K562 (cell line): Measurements from ENCODE around the gene RNU6-8.

Experiments used
- EZH2 ChIP-seq: IDR thresholded peaks from 2 replicates; pipeline ENCODE4 v1.6.1; 2012; ENCODE audit warnings: low read depth, mild to moderate bottlenecking, inconsistent platforms, low read length, borderline replicate concordance
- FOXP1 ChIP-seq: sonication (generic); formaldehyde crosslinking; IDR thresholded peaks from 2 replicates; pipeline ENCODE4 v1.8.0; 2022; ENCODE audit warnings: mild to moderate bottlenecking, missing genetic modification reagents
- PHF8 ChIP-seq: fragments of 200-600 bp; sonication (generic); IDR thresholded peaks from 2 replicates; pipeline ENCODE4 v1.6.1; 2012; ENCODE audit warnings: mixed run types, mild to moderate bottlenecking, inconsistent platforms, low read length, moderate library complexity, borderline replicate concordance
- RAD21 ChIP-seq, 2 experiments: fragments of 250-450 bp in 1 of 2; fragments of 450-650 bp in 1 of 2; sonication (Bioruptor Pico) in 1 of 2; formaldehyde crosslinking in 1 of 2; IDR thresholded peaks in 1 of 2; conservative IDR thresholded peaks in 1 of 2; 2 replicates each; pipeline versions ENCODE4 v1.4.0 to v1.8.0; 2020 to 2022; ENCODE audit warnings: mild to moderate bottlenecking in 2 of 2, moderate library complexity in 1 of 2
- SMAD1 ChIP-seq: fragments of 150-350 bp; IDR thresholded peaks from 2 replicates; pipeline ENCODE4 v1.6.1; 2014; ENCODE audit warnings: low read length, low read depth; ENCODE audit not compliant: partially characterized antibody
- SMAD3 ChIP-seq: fragments of 450-650 bp; formaldehyde crosslinking; conservative IDR thresholded peaks from 2 replicates; pipeline ENCODE4 v1.4.0; 2020; ENCODE audit warnings: mild to moderate bottlenecking
- ZFP36 ChIP-seq: fragments of 150-350 bp; IDR thresholded peaks from 2 replicates; pipeline ENCODE4 v1.6.1; 2018; ENCODE audit warnings: low read length, low read depth; ENCODE audit not compliant: partially characterized antibody
- ZNF785 ChIP-seq: fragments of 250-450 bp; sonication (Bioruptor Pico); IDR thresholded peaks from 2 replicates; pipeline ENCODE4 v1.4.0; 2020; ENCODE audit warnings: mild to moderate bottlenecking
- TF ChIP-seq, protein P1 (sequence below): fragments of 450-650 bp; IDR thresholded peaks from 2 replicates; pipeline ENCODE4 v1.6.1; 2017; ENCODE audit warnings: antibody characterized with exemption, mild to moderate bottlenecking
- TF ChIP-seq, protein P2 (sequence below): sonication (generic); formaldehyde crosslinking; IDR thresholded peaks from 2 replicates; pipeline ENCODE4 v1.8.0; 2022; ENCODE audit warnings: mild to moderate bottlenecking, missing genetic modification reagents, borderline replicate concordance
- TF ChIP-seq, protein P3 (sequence below): sonication (generic); formaldehyde crosslinking; IDR thresholded peaks from 2 replicates; pipeline ENCODE4 v1.8.1; 2022; ENCODE audit warnings: missing genetic modification reagents
- TF ChIP-seq, protein P4 (sequence below), 3 experiments: IDR thresholded peaks in 2 of 3; conservative IDR thresholded peaks in 1 of 3; 2 replicates each; pipeline ENCODE4 v1.5.1; 2011 to 2012; ENCODE audit warnings: low read length in 3 of 3, mild to moderate bottlenecking in 3 of 3, control low read depth in 2 of 3, improper control_type of control experiment in 1 of 3, inconsistent platforms in 1 of 3, low read depth in 1 of 3, mixed read lengths in 1 of 3, moderate library complexity in 1 of 3; ENCODE audit not compliant: insufficient read depth in 2 of 3
- TF ChIP-seq, protein P5 (sequence below): fragments of 250-450 bp; sonication (Bioruptor Pico); IDR thresholded peaks from 2 replicates; pipeline ENCODE4 v1.8.0; 2021; ENCODE audit warnings: moderate library complexity, mild to moderate bottlenecking, inconsistent platforms
- TF ChIP-seq, protein P6 (sequence below): sonication (generic); formaldehyde crosslinking; IDR thresholded peaks from 2 replicates; pipeline ENCODE4 v1.5.0; 2020; ENCODE audit warnings: missing genetic modification reagents

DNA sequence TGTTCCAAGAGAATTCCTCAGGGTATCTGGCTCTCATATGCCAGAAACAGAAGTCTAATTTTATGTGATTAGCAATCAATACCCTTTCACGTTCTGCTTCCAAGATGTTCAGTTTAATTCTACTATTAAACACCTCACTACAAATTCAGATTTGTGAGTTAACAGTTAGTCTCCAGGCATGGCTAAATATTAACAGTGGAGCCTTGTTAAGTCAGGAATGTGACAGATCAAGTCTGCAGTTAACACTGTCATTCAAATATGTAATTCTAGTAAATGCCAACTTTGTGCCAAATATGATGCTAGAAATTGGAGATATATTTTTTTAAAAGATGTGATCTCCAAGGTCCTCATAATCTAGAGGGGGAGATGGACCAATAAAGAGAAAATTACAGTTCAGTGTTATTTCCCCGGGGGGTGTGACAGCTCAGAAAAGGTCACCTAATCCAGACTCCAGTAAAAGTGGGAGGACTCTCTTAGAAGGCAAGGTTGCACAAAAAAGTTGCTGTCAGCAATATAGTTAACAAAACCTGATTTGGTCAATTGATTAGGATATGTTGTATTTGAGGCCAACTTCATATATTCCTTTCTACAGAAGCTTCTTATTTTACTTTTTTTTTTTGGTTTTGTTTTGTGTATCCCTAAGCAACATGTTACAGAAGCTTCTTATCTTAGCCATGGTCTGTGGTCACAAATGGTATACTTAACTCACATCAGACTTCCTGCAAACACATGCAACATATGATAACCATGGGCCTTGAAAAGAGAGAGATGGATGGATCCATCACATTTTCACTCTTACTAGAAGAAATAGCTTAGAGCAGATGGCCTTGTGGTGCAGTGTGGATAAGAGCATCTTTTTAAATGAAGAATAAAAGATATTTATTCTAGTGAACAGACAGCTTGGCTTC lies 19.7 kb downstream of the RNU6-8 start:
- TF ChIP-seq, protein P1, sequence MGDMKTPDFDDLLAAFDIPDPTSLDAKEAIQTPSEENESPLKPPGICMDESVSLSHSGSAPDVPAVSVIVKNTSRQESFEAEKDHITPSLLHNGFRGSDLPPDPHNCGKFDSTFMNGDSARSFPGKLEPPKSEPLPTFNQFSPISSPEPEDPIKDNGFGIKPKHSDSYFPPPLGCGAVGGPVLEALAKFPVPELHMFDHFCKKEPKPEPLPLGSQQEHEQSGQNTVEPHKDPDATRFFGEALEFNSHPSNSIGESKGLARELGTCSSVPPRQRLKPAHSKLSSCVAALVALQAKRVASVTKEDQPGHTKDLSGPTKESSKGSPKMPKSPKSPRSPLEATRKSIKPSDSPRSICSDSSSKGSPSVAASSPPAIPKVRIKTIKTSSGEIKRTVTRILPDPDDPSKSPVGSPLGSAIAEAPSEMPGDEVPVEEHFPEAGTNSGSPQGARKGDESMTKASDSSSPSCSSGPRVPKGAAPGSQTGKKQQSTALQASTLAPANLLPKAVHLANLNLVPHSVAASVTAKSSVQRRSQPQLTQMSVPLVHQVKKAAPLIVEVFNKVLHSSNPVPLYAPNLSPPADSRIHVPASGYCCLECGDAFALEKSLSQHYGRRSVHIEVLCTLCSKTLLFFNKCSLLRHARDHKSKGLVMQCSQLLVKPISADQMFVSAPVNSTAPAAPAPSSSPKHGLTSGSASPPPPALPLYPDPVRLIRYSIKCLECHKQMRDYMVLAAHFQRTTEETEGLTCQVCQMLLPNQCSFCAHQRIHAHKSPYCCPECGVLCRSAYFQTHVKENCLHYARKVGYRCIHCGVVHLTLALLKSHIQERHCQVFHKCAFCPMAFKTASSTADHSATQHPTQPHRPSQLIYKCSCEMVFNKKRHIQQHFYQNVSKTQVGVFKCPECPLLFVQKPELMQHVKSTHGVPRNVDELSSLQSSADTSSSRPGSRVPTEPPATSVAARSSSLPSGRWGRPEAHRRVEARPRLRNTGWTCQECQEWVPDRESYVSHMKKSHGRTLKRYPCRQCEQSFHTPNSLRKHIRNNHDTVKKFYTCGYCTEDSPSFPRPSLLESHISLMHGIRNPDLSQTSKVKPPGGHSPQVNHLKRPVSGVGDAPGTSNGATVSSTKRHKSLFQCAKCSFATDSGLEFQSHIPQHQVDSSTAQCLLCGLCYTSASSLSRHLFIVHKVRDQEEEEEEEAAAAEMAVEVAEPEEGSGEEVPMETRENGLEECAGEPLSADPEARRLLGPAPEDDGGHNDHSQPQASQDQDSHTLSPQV, result no peak
- TF ChIP-seq, protein P2, sequence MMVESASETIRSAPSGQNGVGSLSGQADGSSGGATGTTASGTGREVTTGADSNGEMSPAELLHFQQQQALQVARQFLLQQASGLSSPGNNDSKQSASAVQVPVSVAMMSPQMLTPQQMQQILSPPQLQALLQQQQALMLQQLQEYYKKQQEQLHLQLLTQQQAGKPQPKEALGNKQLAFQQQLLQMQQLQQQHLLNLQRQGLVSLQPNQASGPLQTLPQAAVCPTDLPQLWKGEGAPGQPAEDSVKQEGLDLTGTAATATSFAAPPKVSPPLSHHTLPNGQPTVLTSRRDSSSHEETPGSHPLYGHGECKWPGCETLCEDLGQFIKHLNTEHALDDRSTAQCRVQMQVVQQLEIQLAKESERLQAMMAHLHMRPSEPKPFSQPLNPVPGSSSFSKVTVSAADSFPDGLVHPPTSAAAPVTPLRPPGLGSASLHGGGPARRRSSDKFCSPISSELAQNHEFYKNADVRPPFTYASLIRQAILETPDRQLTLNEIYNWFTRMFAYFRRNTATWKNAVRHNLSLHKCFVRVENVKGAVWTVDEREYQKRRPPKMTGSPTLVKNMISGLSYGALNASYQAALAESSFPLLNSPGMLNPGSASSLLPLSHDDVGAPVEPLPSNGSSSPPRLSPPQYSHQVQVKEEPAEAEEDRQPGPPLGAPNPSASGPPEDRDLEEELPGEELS, result no peak
- no peak for TF ChIP-seq PHF8
- TF ChIP-seq, protein P3, sequence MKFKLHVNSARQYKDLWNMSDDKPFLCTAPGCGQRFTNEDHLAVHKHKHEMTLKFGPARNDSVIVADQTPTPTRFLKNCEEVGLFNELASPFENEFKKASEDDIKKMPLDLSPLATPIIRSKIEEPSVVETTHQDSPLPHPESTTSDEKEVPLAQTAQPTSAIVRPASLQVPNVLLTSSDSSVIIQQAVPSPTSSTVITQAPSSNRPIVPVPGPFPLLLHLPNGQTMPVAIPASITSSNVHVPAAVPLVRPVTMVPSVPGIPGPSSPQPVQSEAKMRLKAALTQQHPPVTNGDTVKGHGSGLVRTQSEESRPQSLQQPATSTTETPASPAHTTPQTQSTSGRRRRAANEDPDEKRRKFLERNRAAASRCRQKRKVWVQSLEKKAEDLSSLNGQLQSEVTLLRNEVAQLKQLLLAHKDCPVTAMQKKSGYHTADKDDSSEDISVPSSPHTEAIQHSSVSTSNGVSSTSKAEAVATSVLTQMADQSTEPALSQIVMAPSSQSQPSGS (CRISPR knock-in tag), result no peak
- TF ChIP-seq, protein P4, sequence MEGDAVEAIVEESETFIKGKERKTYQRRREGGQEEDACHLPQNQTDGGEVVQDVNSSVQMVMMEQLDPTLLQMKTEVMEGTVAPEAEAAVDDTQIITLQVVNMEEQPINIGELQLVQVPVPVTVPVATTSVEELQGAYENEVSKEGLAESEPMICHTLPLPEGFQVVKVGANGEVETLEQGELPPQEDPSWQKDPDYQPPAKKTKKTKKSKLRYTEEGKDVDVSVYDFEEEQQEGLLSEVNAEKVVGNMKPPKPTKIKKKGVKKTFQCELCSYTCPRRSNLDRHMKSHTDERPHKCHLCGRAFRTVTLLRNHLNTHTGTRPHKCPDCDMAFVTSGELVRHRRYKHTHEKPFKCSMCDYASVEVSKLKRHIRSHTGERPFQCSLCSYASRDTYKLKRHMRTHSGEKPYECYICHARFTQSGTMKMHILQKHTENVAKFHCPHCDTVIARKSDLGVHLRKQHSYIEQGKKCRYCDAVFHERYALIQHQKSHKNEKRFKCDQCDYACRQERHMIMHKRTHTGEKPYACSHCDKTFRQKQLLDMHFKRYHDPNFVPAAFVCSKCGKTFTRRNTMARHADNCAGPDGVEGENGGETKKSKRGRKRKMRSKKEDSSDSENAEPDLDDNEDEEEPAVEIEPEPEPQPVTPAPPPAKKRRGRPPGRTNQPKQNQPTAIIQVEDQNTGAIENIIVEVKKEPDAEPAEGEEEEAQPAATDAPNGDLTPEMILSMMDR (IDR thresholded peaks at IDR 0.05 in 2 of 3, conservative IDR thresholded peaks at IDR 0.05 in 1 of 3; ENCODE audit: insufficient read depth in 2 of 3, low read depth in 1 of 3, low read length in 3 of 3), result no peak
- TF ChIP-seq ZNF785 (CRISPR knock-in tag), result no peak
- TF ChIP-seq, protein P5, sequence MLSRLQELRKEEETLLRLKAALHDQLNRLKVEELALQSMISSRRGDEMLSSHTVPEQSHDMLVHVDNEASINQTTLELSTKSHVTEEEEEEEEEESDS (CRISPR knock-in tag), result no peak
- no peak for TF ChIP-seq SMAD3
- TF ChIP-seq SMAD1, result no peak
- TF ChIP-seq, protein P6, sequence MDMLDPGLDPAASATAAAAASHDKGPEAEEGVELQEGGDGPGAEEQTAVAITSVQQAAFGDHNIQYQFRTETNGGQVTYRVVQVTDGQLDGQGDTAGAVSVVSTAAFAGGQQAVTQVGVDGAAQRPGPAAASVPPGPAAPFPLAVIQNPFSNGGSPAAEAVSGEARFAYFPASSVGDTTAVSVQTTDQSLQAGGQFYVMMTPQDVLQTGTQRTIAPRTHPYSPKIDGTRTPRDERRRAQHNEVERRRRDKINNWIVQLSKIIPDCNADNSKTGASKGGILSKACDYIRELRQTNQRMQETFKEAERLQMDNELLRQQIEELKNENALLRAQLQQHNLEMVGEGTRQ (CRISPR knock-in tag), result no peak
- no peak for TF ChIP-seq RAD21 (CRISPR knock-in tag; conservative IDR thresholded peaks at IDR 0.05 in 1 of 2, IDR thresholded peaks at IDR 0.05 in 1 of 2)
- no peak for TF ChIP-seq ZFP36
- TF ChIP-seq FOXP1 (CRISPR knock-in tag), result no peak
- TF ChIP-seq EZH2, result no peak
